T-helper 1 cell treated with Interleukin-12 subunit alpha and Interleukin-12 subunit beta and Interleukin-4 antibody, amounts not matched to agents 30 ng/mL and 1 ng/mL, for 36 hours (primary cell): ENCODE data around the gene BUD31. TPM values are rescaled to one million over a fixed set of nuclear protein-coding genes. Genes with fewer than 3 reads are reported as not detected.

Experiments used
- intact Hi-C: fragments of 100-400 bp; cut with micrococcal nuclease; formaldehyde crosslinking; loops from one replicate; pipeline ENCODE4 v1.15.1; 2024
- total RNA-seq: library from RNA; stranded (reverse); gene quantifications from 2 replicates; pipeline ENCODE4 v1.2.3, GENCODE V29; 2022

The BUD31 gene
- total RNA-seq, 1 donor from 2014 or later = 118 TPM

GRCh38 chr7:99380032-99380822 is 28.5 kb upstream of the BUD31 start:
- intact Hi-C loops = loop anchor here (1.0 kb wide), 1 partner anchor 59 kb away; no protein-coding TSS in a partner anchor

GRCh38 chr7:99380823-99381663 is 27.7 kb upstream of the BUD31 start:
- intact Hi-C loops = loop anchor here (1.0 kb wide), 6 partner anchors 12 to 177 kb away; partner anchors contain the start of genes ARPC1A, BUD31, PDAP1 and ZKSCAN5

- intact Hi-C loops = loop anchor here (1.0 kb wide), 5 partner anchors 12 to 177 kb away; partner anchors contain the start of genes ARPC1A, BUD31, PDAP1 and ZKSCAN5
These were observed 27.1 kb upstream of the BUD31 start for GRCh38 chr7:99381664-99382075.

- intact Hi-C loops = no loop called here
These were observed 25.6 kb upstream of the BUD31 start for GRCh38 chr7:99383203-99383602.

- intact Hi-C loops = no loop called here
These were observed 24.9 kb upstream of the BUD31 start for GRCh38 chr7:99383791-99384370.

GRCh38 chr7:99384523-99384922 is 24.2 kb upstream of the BUD31 start:
- intact Hi-C loops = no loop called here

- intact Hi-C loops = no loop called here
These were observed 23.2 kb upstream of the BUD31 start for GRCh38 chr7:99385564-99385963.

- intact Hi-C loops = loop anchor here (1.0 kb wide), 2 partner anchors 7 to 21 kb away; no protein-coding TSS in a partner anchor
These were observed 22.1 kb upstream of the BUD31 start for GRCh38 chr7:99386584-99387238.

GRCh38 chr7:99387239-99387635 is 21.5 kb upstream of the BUD31 start:
- intact Hi-C loops = loop anchor here (1.0 kb wide), 2 partner anchors 8 to 22 kb away; no protein-coding TSS in a partner anchor

GRCh38 chr7:99387912-99388311 is 20.9 kb upstream of the BUD31 start:
- intact Hi-C loops = loop anchor here (1.0 kb wide), 2 partner anchors 9 to 23 kb away; no protein-coding TSS in a partner anchor

GRCh38 chr7:99389772-99390171 is 19.0 kb upstream of the BUD31 start:
- intact Hi-C loops = no loop called here

GRCh38 chr7:99390941-99391602 is 17.7 kb upstream of the BUD31 start:
- intact Hi-C loops = no loop called here

GRCh38 chr7:99392046-99392445 is 16.7 kb upstream of the BUD31 start:
- intact Hi-C loops = no loop called here

- intact Hi-C loops = loop anchor here (1.0 kb wide), 3 partner anchors 12 to 19 kb away; partner anchors contain the start of genes ARPC1B, BUD31 and PDAP1
These were observed 16.0 kb upstream of the BUD31 start for GRCh38 chr7:99392659-99393354.

GRCh38 chr7:99393355-99394187 is 15.2 kb upstream of the BUD31 start:
- intact Hi-C loops = loop anchor here (1.0 kb wide), 3 partner anchors 12 to 19 kb away; partner anchors contain the start of genes ARPC1B, BUD31 and PDAP1

- intact Hi-C loops = no loop called here
These were observed 14.6 kb upstream of the BUD31 start for GRCh38 chr7:99394188-99394502.

- intact Hi-C loops = no loop called here
These were observed 13.0 kb upstream of the BUD31 start for GRCh38 chr7:99395616-99396327.
